ENCODE data around the gene FAM228A. TPM values are rescaled to one million over a fixed set of nuclear protein-coding genes. Genes with fewer than 3 reads are reported as not detected.

The FAM228A gene
- total and polyA plus RNA-seq, 2 donors (not counting 3 experiments of a cell fraction or from before 2014, with no cell fraction given) = 0.36 to 1.00 TPM

GRCh38 chr2:24175631-24176187 is 856 bp downstream of the FAM228A start:
- Histone ChIP-seq H2AFZ (ENCODE audit: low read depth, low read length) (no peak overlapping the region), H3K4me2 (ENCODE audit: insufficient read depth, low read length) (no peak overlapping the region), H3K27me3 (ENCODE audit: control insufficient read depth in 2 of 2, insufficient read depth in 2 of 2, low read length in 2 of 2) (peaks cover 0 to 1% of the 10 kb centered on the region in 2 experiments), H4K20me1 (replicated peaks; ENCODE audit: control insufficient read depth, extremely low read depth, insufficient read depth, low read length) (no peaks in the 10 kb centered on the region), H3K27ac (ENCODE audit: insufficient read depth, low read depth, low read length) (no peak overlapping the region), H3K36me3 (ENCODE audit: control insufficient read depth in 2 of 2, extremely low read depth in 1 of 2, insufficient read depth in 2 of 2, low read length in 2 of 2) (no peaks in the 10 kb centered on the region), H3K4me3 (replicated peaks in 1 of 3; ENCODE audit: insufficient read depth in 1 of 3, low read depth in 1 of 3, low read length in 3 of 3) (no peak overlapping the region), H3K9ac (replicated peaks; ENCODE audit: extremely low read depth, insufficient read depth, low read length) (no peak overlapping the region), H3K9me3 (replicated peaks; ENCODE audit: control insufficient read depth, insufficient read depth, low read length) (no peaks in the 10 kb centered on the region), H3K9me1 (replicated peaks; ENCODE audit: control insufficient read depth, extremely low read depth, insufficient read depth, low read length) (no peaks in the 10 kb centered on the region), H3K4me1 (ENCODE audit: control insufficient read depth, extremely low read depth, insufficient read depth, low read length) (no peaks in the 10 kb centered on the region), H3K79me2 (ENCODE audit: control insufficient read depth, insufficient read depth, low read length) (no peaks in the 10 kb centered on the region)
- ChIA-PET CTCF (interaction anchor here (1.1 to 2.7 kb wide), 2 partner anchors 12 to 27 kb away, joined by 3 to 11 read pairs; no protein-coding TSS in a partner anchor), POLR2A (no interaction called here)
- intact Hi-C loops (cut with micrococcal nuclease) (no loop called here), dilution Hi-C loops (cut with MboI; ENCODE audit: extremely low pct_ligation_motif_present, low sequenced_read_pairs) (no loop called here)
- TF ChIP-seq EZH2 (IDR thresholded peaks at IDR 0.05; ENCODE audit: borderline replicate concordance, low read depth, low read length, severe bottlenecking) = no peak
- no peak for TF ChIP-seq JUN (IDR thresholded peaks at IDR 0.05; ENCODE audit: borderline replicate concordance, insufficient read depth, insufficient read length, low read depth)
- no peak for TF ChIP-seq FOS (IDR thresholded peaks at IDR 0.05; ENCODE audit: borderline replicate concordance, insufficient read depth, low read length)
- no peak for TF ChIP-seq GATA2 (IDR thresholded peaks at IDR 0.05; ENCODE audit: insufficient read depth, insufficient read length, low read depth, low read length)
- TF ChIP-seq MYC (IDR thresholded peaks at IDR 0.05; ENCODE audit: low read depth, low read length) = no peak
- TF ChIP-seq MAX (IDR thresholded peaks at IDR 0.05; ENCODE audit: insufficient read depth, insufficient read length) = no peak
- no peak for TF ChIP-seq POLR2AphosphoS5 (IDR thresholded peaks at IDR 0.05; ENCODE audit: insufficient read depth, low read depth, low read length)
- no peak for TF ChIP-seq CTCF (IDR thresholded peaks at IDR 0.05; ENCODE audit: extremely low read depth in 1 of 2, insufficient read depth in 1 of 2, low read depth in 1 of 2, low read length in 2 of 2)
- TF ChIP-seq POLR2A (IDR thresholded peaks at IDR 0.05; ENCODE audit: low read depth, low read length) = no peak
- no TSS peak for BruUV-seq (replicated peaks)
- DNase-seq (ENCODE audit: low read depth, low spot score) (no peak), FAIRE-seq (no peak)
